Kidney epithelial cell (primary cell): ENCODE results near the gene DCAF17. TPM values are rescaled to one million over a fixed set of nuclear protein-coding genes. Genes with fewer than 3 reads are reported as not detected.

Source experiments
- DNase-seq: peaks from one replicate; pipeline ENCODE4 v3.0.0-alpha.2; 2010; ENCODE audit warnings: low read depth
- H3K27me3 ChIP-seq: 2 replicates; pipeline ENCODE4 v1.6.0; 2011; ENCODE audit warnings: low read length; ENCODE audit not compliant: control insufficient read depth, insufficient read depth
- H3K36me3 ChIP-seq: 2 replicates; pipeline ENCODE4 v1.5.1; 2011; ENCODE audit warnings: low read length; ENCODE audit not compliant: control insufficient read depth, insufficient read depth
- H3K4me3 ChIP-seq: 2 replicates; pipeline ENCODE4 v1.5.1; 2011; ENCODE audit warnings: low read depth, mild to moderate bottlenecking, control low read depth, low read length
- total RNA-seq: library from RNA; depleted of rRNA; stranded (reverse); fragments of >200 nt; gene quantifications from 2 replicates; pipeline ENCODE4 v1.2.3, GENCODE V29; 2015
- TF ChIP-seq, protein P1 (sequence below): IDR thresholded peaks from 2 replicates; pipeline ENCODE4 v1.5.1; 2011; ENCODE audit warnings: mild to moderate bottlenecking, moderate library complexity, low read length, control low read depth, inconsistent platforms; ENCODE audit not compliant: insufficient read depth, poor library complexity, severe bottlenecking

DCAF17 gene
- total RNA-seq, 1 donor from 2014 or later, result 18.5 TPM

DNA sequence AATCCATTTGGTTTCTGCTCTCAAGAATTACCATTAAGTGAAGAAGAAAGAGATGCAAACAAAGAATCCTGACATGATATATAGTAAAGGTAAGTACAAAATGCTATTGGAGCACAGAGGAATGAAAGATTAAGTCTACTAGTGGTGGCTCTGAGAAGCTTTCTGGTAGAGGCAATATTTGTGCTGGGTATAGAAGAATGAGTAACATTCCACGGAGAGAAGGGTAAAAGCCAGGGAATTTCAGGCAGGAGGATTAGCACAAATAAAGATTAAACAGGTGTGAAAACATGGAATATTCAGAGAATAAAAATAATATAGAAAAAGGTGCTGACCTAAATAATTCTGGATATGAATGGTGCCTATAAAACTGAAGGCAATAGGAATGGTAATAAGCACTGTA is 32.1 kb upstream of the DCAF17 start:
- Histone ChIP-seq H3K36me3 (no peaks in the 10 kb centered on the region), H3K4me3 (no peak overlapping the region), H3K27me3 (no peaks in the 10 kb centered on the region)
- DNase-seq, result no peak
- TF ChIP-seq, protein P1, sequence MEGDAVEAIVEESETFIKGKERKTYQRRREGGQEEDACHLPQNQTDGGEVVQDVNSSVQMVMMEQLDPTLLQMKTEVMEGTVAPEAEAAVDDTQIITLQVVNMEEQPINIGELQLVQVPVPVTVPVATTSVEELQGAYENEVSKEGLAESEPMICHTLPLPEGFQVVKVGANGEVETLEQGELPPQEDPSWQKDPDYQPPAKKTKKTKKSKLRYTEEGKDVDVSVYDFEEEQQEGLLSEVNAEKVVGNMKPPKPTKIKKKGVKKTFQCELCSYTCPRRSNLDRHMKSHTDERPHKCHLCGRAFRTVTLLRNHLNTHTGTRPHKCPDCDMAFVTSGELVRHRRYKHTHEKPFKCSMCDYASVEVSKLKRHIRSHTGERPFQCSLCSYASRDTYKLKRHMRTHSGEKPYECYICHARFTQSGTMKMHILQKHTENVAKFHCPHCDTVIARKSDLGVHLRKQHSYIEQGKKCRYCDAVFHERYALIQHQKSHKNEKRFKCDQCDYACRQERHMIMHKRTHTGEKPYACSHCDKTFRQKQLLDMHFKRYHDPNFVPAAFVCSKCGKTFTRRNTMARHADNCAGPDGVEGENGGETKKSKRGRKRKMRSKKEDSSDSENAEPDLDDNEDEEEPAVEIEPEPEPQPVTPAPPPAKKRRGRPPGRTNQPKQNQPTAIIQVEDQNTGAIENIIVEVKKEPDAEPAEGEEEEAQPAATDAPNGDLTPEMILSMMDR, result no peak

DNA sequence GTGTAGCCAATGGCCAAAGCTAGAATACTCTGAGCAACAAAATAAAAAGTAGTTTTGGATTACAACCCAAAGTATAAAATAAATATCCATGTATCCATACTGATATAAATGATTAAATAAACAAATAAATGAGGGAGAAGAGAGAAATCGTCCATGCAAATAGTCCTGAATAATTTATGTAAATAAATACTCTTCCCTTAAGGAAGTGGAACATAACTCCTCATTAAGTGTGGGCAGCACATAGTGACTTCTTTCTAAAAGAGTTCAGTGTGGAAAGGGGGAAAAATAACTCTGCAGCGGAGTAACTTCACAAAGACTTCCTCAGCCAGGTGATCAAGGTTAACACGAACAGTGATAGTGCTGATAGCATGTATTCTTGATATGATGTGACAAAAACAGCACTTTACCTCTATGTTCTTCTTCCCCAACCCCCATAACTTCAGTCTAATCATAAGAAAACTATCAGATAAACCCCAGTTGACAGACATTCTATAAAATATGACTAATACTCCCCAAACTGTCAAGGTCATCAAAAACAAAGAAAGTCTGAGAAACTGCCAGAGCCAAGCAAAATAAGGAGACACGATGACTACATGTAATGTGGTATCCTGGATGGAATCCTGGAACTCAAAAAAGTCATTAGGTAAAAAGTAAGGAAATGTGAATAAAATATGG is 31.0 kb upstream of the DCAF17 start:
- TF ChIP-seq, protein P1, result no peak
- DNase-seq, result no peak

DNA sequence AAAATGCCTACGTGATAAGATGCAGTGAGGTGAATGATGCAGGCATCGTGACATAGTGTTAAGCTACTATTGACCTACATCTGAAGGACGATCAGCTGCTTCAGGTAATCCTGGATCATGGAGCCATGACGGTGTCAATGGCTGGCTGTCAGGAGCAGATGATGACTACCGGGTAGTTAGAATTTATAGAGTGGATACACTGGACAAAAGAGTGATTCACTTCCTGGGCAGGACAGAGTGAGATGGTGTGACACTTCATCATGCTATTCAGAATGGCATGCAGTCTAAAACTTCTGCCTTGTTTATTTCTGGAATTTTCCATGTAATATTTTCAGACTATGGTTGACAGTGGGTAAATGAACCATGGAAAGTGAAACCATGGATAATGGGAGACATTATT is 29.8 kb upstream of the DCAF17 start:
- TF ChIP-seq, protein P1, result no peak
- Histone ChIP-seq H3K4me3 (no peak overlapping the region), H3K36me3 (no peaks in the 10 kb centered on the region), H3K27me3 (no peaks in the 10 kb centered on the region)
- DNase-seq, result peak; percentile 48

More for the DNA sequence above, 31.0 kb upstream of the DCAF17 start:
- Histone ChIP-seq H3K4me3 (no peak overlapping the region), H3K27me3 (no peaks in the 10 kb centered on the region), H3K36me3 (no peaks in the 10 kb centered on the region)

DNA sequence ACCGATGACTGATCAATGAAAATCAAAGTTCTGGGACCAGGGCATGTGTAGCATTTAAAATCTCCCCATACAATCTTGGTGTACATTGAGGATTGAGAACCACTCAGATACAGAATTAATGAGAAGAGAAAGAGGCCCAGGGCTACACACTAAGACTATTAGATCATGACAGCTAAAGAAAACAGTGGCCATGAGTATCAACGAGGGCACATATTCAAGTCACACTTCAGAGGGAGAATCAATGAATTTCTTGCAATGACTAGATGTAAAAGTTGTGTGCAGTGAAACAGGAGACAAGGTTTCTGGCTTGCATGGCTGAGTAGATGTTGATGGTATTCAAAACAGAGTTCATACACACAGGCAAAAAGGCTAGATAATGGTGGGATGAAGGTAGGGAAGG is 29.3 kb upstream of the DCAF17 start:
- TF ChIP-seq, protein P1, result no peak
- no peaks in the 10 kb centered on the region for H3K27me3 ChIP-seq
- DNase-seq, result no peak
- no peaks in the 10 kb centered on the region for H3K36me3 ChIP-seq
- H3K4me3 ChIP-seq, result no peak overlapping the region

DNA sequence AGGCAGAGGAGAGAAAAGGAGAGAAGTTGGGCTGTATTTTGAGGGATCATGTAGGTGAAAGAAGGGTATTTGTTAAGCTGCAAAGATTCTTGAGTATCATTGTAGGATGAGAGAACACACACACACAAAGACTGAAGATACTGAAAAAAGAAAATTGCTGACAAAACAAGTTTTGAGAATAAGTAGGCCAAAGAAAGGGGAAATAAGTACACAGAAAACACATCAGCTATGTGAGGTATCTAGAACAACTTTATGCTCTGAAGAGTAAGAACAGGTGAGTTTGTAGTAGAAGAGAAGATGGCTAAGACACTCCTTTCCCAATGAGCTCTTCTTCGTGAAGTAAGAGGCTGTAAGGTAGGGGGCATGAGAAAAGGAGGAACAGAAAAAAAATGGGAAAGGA is 28.5 kb upstream of the DCAF17 start:
- TF ChIP-seq, protein P1, result no peak
- DNase-seq, result no peak
- no peak overlapping the region for H3K4me3 ChIP-seq
- H3K27me3 ChIP-seq, result no peaks in the 10 kb centered on the region
- H3K36me3 ChIP-seq, result no peaks in the 10 kb centered on the region

DNA sequence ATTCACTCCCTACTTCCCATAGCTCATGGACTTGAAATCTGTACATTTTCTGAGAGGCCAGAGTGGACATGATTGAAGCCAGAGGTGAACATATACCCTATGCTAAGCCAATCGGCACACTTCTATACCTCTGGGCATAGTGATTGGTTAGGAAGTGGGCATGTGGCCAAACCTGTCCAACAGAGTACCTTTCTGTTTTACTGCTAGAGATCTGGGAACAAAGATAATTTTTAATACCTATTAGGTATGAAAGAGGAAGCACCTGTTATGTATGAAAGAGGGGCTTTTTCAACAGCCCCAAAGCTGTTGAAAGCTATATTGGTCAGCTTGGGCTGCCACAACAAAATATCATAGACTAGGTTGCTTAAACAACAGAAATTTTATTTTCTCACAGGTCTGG is 28.0 kb upstream of the DCAF17 start:
- DNase-seq, result no peak
- Histone ChIP-seq H3K36me3 (no peaks in the 10 kb centered on the region), H3K27me3 (no peaks in the 10 kb centered on the region), H3K4me3 (no peak overlapping the region)
- TF ChIP-seq, protein P1, result no peak
